Sigmoid colon (tissue), 4 donors: ENCODE measurements around the gene FBXO8.

Experiments
- CTCF ChIP-seq, 4 experiments: fragments of 450-650 bp in 3 of 4; fragments of 200-600 bp in 1 of 4; IDR thresholded peaks; one replicate each; pipeline ENCODE4 v1.5.1; 2016 to 2019; ENCODE audit warnings: antibody characterized with exemption in 4 of 4, mild to moderate bottlenecking in 3 of 4, moderate library complexity in 2 of 4
- EP300 ChIP-seq, 4 donors: sonication (generic); formaldehyde crosslinking; IDR thresholded peaks; one replicate each; pipeline ENCODE4 v1.6.1; 2017; ENCODE audit warnings: antibody characterized with exemption in 4 of 4
- POLR2A ChIP-seq, 2 donors: fragments of 450-650 bp; IDR thresholded peaks; one replicate each; pipeline ENCODE4 v1.6.1; 2016; ENCODE audit warnings: antibody characterized with exemption in 2 of 2, mild to moderate bottlenecking in 2 of 2, moderate library complexity in 2 of 2
- POLR2AphosphoS5 ChIP-seq, 4 donors: sonication (generic); formaldehyde crosslinking; IDR thresholded peaks; one replicate each; pipeline ENCODE4 v1.6.1; 2017; ENCODE audit warnings: antibody characterized with exemption in 4 of 4

- no peak for TF ChIP-seq CTCF (IDR thresholded peaks at IDR 0.05)
- TF ChIP-seq POLR2A (IDR thresholded peaks at IDR 0.05) = no peak
- TF ChIP-seq EP300 (IDR thresholded peaks at IDR 0.05) = no peak
- no peak for TF ChIP-seq POLR2AphosphoS5 (IDR thresholded peaks at IDR 0.05)
Observed at GRCh38 chr4:174245714-174246113, 37.8 kb downstream of the FBXO8 start.
